NT2/D1 (cell line): Measurements from ENCODE around the gene ACAP1.

ENCODE experiments used
- DNase-seq: peaks from one replicate; pipeline ENCODE4 v3.0.0-alpha.2; 2011; ENCODE audit warnings: low read depth, low spot score
- H3K27me3 ChIP-seq: 2 replicates; pipeline ENCODE4 v1.6.0; 2011; ENCODE audit warnings: mild to moderate bottlenecking; ENCODE audit not compliant: insufficient read length, insufficient read depth
- H3K36me3 ChIP-seq: 2 replicates; pipeline ENCODE4 v1.6.1; 2011; ENCODE audit warnings: mild to moderate bottlenecking, low read length, mixed read lengths; ENCODE audit not compliant: insufficient read depth, insufficient read length
- H3K4me1 ChIP-seq: 2 replicates; pipeline ENCODE4 v1.5.1; 2011; ENCODE audit not compliant: insufficient read depth, insufficient read length
- H3K4me3 ChIP-seq: 2 replicates; pipeline ENCODE4 v1.5.1; 2011; ENCODE audit warnings: low read depth; ENCODE audit not compliant: insufficient read length
- H3K9ac ChIP-seq: 2 replicates; pipeline ENCODE4 v1.6.0; 2011; ENCODE audit warnings: low read depth; ENCODE audit not compliant: insufficient read length
- H3K9me3 ChIP-seq: 2 replicates; pipeline ENCODE4 v1.5.1; 2011; ENCODE audit warnings: mild to moderate bottlenecking, low read length; ENCODE audit not compliant: insufficient read depth
- SUZ12 ChIP-seq: IDR thresholded peaks from 2 replicates; pipeline ENCODE4 v1.6.1; 2011; ENCODE audit not compliant: insufficient read length, insufficient read depth; ENCODE audit errors: extremely low read depth
- YY1 ChIP-seq: IDR thresholded peaks from 2 replicates; pipeline ENCODE4 v1.6.1; 2011; ENCODE audit not compliant: insufficient read length, insufficient read depth
- ZNF274 ChIP-seq: IDR thresholded peaks from 2 replicates; pipeline ENCODE4 v1.6.1; 2011; ENCODE audit warnings: mild to moderate bottlenecking, low read depth, low read length

Gene ACAP1

DNA sequence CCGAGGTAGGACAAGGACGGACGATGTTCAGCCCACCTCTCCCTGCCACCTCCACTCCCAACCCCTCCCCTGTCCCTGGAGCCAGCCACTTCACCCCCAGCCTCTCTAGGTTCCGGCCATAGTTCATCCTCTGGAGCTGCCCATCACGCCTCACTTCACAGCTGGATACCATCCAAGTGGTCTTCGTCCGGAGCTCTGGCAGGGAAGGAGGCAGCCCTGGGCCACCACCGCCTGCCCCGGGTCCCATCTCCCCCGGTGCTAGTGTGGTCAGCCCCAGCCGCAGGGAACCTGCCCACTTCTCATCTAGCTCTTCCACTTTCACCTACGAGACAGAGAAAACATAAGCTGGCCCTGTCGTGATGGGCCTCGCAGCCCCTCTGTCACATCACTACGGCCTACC lies 14.9 kb upstream of the ACAP1 start:
- Histone ChIP-seq H3K36me3 (peaks cover 85% of the 10 kb centered on the region), H3K9ac (no peak overlapping the region), H3K9me3 (no peaks in the 10 kb centered on the region), H3K27me3 (no peaks in the 10 kb centered on the region), H3K4me3 (no peak overlapping the region), H3K4me1 (no peaks in the 10 kb centered on the region)
- TF ChIP-seq SUZ12 (no peak), YY1 (no peak), ZNF274 (no peak)
- no peak for DNase-seq

DNA sequence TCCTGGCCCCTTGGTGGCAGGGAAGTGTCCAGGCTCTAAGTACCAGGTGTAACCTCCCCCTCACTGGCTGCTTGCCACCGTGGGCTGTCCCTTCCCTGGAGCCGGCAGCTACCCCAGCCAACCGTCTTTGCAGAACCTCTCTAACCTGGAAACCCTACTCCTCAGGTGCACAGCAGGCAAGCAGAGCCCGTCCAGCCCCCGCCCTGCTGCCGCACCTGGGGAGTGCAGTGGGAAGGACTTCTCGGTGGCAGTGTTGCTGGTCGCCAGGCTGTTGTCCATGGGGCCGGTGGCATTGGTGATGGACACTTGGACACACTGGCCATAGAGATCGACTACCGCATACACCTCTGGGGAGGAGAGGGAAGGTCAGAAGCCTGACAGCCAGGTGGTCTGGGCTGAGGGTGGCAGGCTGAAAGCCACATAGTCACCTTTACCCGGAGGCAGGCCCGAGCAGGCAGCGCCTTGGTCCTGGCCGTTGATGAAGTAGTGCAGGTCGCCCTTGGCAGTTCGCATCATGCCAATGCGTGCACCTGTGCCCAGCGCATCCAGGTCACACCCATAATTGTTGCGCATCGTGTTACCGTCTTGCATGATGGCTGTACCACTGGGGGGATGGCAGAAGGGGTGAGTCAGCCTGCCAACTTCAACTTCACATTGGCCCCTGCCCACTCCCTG lies 13.7 kb upstream of the ACAP1 start:
- DNase-seq: no peak
- Histone ChIP-seq H3K4me1 (no peaks in the 10 kb centered on the region), H3K27me3 (no peaks in the 10 kb centered on the region), H3K9me3 (no peaks in the 10 kb centered on the region), H3K36me3 (peaks cover 88% of the 10 kb centered on the region), H3K4me3 (no peak overlapping the region), H3K9ac (no peak overlapping the region)
- TF ChIP-seq YY1 (no peak), SUZ12 (no peak), ZNF274 (no peak)

DNA sequence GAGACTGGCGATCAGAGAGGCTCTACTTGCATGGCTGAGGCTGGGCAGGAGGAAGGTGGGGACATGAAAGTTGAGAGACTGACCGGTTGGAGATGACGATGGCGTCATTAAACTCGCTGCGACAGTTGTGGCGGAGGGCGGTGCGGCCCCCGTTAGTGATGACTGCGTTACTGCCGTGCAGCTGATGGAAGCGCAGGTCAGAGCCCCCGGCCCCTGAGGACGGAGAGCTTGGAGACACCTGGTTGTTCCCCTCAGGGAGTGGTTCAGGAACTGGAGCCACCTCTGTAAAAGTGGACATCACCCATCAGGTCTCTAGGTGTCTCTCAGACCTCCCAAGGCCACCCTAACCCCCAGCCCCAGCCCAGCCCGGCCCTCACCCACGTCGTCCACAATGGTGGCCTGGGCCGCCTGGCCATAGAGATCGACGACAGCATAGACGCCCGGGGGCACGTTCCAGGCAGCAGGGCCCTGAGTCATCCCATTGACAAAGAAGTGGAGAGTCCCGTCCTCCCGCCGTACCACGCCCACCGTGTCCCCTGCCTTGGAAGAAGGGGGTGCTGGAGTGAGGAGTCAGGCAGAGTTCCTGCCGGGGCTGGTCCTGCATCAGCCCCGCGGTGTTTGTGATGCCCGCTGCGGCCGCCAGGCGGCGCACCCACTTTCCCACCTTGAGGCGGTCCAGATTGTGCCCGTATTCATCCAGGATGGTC lies 12.4 kb upstream of the ACAP1 start:
- DNase-seq: no peak
- no peak overlapping the region for H3K9ac ChIP-seq
- H3K4me1 ChIP-seq: no peaks in the 10 kb centered on the region

DNA sequence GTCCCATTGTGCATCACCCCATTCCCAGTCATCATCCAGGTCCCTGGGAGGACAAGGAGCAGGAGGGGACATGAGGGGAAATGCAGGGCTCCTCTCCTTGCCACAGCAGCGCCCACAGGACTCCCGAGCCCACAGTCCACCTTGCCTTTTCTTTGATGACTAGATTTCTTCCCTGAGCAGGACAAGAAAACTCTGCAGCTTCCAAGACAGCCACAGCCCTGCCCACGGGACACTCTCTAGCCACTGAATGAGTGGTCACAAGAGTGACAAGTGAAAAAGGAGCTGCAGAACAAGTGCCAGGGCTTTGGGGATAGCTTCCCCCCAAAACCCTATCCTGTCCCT lies 11.9 kb upstream of the ACAP1 start:
- DNase-seq: no peak
- Histone ChIP-seq H3K9ac (no peak overlapping the region), H3K36me3 (peaks cover 73% of the 10 kb centered on the region), H3K4me1 (no peaks in the 10 kb centered on the region), H3K9me3 (no peaks in the 10 kb centered on the region), H3K27me3 (no peaks in the 10 kb centered on the region), H3K4me3 (no peak overlapping the region)
- TF ChIP-seq SUZ12 (no peak), ZNF274 (no peak), YY1 (no peak)

More for the DNA sequence above, 12.4 kb upstream of the ACAP1 start:
- H3K27me3 ChIP-seq: no peaks in the 10 kb centered on the region
- no peak overlapping the region for H3K4me3 ChIP-seq
- H3K9me3 ChIP-seq: no peaks in the 10 kb centered on the region
- TF ChIP-seq ZNF274 (no peak), SUZ12 (no peak), YY1 (no peak)
- H3K36me3 ChIP-seq: peaks cover 76% of the 10 kb centered on the region

DNA sequence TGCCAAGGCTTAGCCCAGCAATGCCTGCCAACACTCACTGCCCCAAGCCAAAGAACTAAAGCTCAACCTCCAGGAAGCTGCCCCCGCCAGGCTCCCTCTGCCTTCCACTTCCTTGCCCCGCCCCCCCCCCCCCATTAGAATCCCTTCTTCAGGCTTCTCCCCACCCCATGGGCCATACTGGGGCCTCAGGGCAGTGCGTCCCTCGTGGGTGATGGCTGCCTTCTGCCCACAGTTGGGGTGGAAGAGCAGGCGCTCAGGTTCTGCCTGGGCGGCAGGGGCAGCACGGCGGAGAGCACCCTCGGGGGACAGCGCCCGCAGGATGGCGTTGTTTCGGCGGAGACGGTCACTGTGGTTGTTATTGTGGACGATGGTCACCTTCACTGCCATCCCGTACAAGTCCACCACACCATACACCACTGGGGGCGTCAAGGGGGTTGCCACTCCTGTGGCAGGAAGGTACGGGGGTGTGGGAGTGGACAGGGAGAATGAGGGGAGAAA lies 11.2 kb upstream of the ACAP1 start:
- Histone ChIP-seq H3K4me1 (no peaks in the 10 kb centered on the region), H3K9me3 (no peaks in the 10 kb centered on the region), H3K4me3 (no peak overlapping the region), H3K9ac (no peak overlapping the region), H3K27me3 (no peaks in the 10 kb centered on the region), H3K36me3 (peaks cover 73% of the 10 kb centered on the region)
- no peak for DNase-seq
- TF ChIP-seq YY1 (no peak), SUZ12 (no peak), ZNF274 (no peak)

DNA sequence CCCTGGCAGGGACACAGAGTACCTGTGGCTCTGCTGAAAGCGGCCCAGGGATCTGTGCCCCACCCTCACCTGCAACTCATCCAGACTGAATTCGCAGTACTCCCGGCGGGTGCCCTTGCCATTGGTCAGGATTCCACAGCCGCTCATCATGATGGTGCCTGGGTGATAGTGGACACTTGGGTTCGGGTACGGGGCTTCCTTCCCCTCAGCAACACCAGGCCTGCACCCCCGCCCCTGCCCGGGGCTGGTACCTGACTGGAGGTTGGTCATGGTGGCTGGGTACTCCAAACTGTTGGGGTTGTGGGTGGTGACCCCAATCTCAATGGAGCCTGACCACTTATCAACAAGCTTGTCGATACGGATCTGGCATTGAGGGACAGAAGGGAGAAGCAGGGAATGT lies 10.1 kb upstream of the ACAP1 start:
- Histone ChIP-seq H3K27me3 (no peaks in the 10 kb centered on the region), H3K9ac (no peak overlapping the region), H3K36me3 (peaks cover 64% of the 10 kb centered on the region), H3K4me1 (no peaks in the 10 kb centered on the region), H3K4me3 (no peak overlapping the region), H3K9me3 (no peaks in the 10 kb centered on the region)
- DNase-seq: no peak
- TF ChIP-seq SUZ12 (no peak), ZNF274 (no peak), YY1 (no peak)

DNA sequence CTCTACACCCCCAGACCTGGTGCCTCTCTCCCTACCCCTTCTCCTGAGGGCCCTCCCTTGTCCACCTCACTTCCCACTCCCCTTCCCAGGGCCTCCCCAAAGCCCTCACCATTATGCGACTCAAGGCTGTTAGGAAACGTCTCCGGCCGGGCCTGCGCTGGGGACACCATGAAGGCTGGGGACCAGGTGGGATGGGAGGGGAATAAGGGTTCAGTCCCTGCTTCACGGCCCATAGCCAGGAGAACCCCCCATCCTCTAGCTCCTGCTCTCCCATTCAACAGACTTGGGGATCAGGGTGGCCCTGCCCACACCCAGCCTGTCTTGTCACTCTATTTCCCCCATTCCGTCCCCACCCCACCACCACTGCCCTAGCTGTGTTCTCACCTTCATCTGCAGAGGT lies 9.3 kb upstream of the ACAP1 start:
- H3K36me3 ChIP-seq: peaks cover 55% of the 10 kb centered on the region
- H3K4me3 ChIP-seq: no peak overlapping the region
- H3K27me3 ChIP-seq: no peaks in the 10 kb centered on the region
- H3K9ac ChIP-seq: no peak overlapping the region
- DNase-seq: no peak
- H3K4me1 ChIP-seq: no peaks in the 10 kb centered on the region
- no peak for TF ChIP-seq SUZ12
- TF ChIP-seq YY1: no peak
- TF ChIP-seq ZNF274: no peak
- H3K9me3 ChIP-seq: no peaks in the 10 kb centered on the region
